ENCODE results near the gene DDIT3.

Gene DDIT3

GRCh38 chr12:57479376-57480115 lies 40.8 kb downstream of the DDIT3 start, which contains the start of gene ARHGAP9:
TSS of gene ARHGAP9 (minus strand) at chr12:57479866. CDS start at chr12:57479406, 460 bp downstream.
- peak in 1 of 2 donors; percentile 44 for DNase-seq

- DNase-seq = no peak
Observed at GRCh38 chr12:57479043-57479375, 41.3 kb downstream of the DDIT3 start.

GRCh38 chr12:57477710-57478681 lies 42.3 kb downstream of the DDIT3 start:
- DNase-seq = no peak

- no peak for DNase-seq
Observed at GRCh38 chr12:57476993-57477709, 43.2 kb downstream of the DDIT3 start.

- DNase-seq = peak; percentile 70 to 82
Observed at GRCh38 chr12:57476162-57476992, 43.9 kb downstream of the DDIT3 start.

- DNase-seq = no peak
Observed at GRCh38 chr12:57475271-57476161, 44.8 kb downstream of the DDIT3 start.

- no peak for DNase-seq
Observed at GRCh38 chr12:57474862-57475261, 45.5 kb downstream of the DDIT3 start.

- no peak for DNase-seq
Observed at GRCh38 chr12:57474430-57474829, 45.9 kb downstream of the DDIT3 start.

- DNase-seq = no peak
Observed at GRCh38 chr12:57473886-57474285, 46.4 kb downstream of the DDIT3 start.

GRCh38 chr12:57473392-57473791 lies 46.9 kb downstream of the DDIT3 start:
- no peak for DNase-seq

GRCh38 chr12:57472391-57472790 lies 47.9 kb downstream of the DDIT3 start:
- DNase-seq = no peak

- no peak for DNase-seq
Observed at GRCh38 chr12:57471661-57472060, 48.7 kb downstream of the DDIT3 start.

- no peak for DNase-seq
Observed at GRCh38 chr12:57470970-57471656, 49.2 kb downstream of the DDIT3 start.

- DNase-seq = no peak
Observed at GRCh38 chr12:57470286-57470969, 49.9 kb downstream of the DDIT3 start.

GRCh38 chr12:57469296-57470164 lies 50.8 kb downstream of the DDIT3 start:
- DNase-seq = no peak

- DNase-seq = no peak
Observed at GRCh38 chr12:57467915-57468314, 52.4 kb downstream of the DDIT3 start.

GRCh38 chr12:57467212-57467874 lies 53.0 kb downstream of the DDIT3 start:
- no peak for DNase-seq

All from stimulated activated CD4-positive, alpha-beta T cell treated with anti-CD3 and anti-CD28 coated beads, Interleukin-2, amount 100 ng/mL, for 48 hours (primary cell).